Ishikawa (cell line): ENCODE results near the gene UNC80.

Experiments used
- CEBPB ChIP-seq: IDR thresholded peaks from 2 replicates; pipeline ENCODE4 v1.6.1; 2012
- CREB1 ChIP-seq: IDR thresholded peaks from 2 replicates; pipeline ENCODE4 v1.6.1; 2012; ENCODE audit warnings: low read depth
- EGR1 ChIP-seq: IDR thresholded peaks from 2 replicates; pipeline ENCODE4 v1.6.1; 2012
- EP300 ChIP-seq: IDR thresholded peaks from 2 replicates; pipeline ENCODE4 v1.6.1; 2012; ENCODE audit warnings: borderline replicate concordance
- FOXM1 ChIP-seq: IDR thresholded peaks from 2 replicates; pipeline ENCODE4 v1.6.1; 2012; ENCODE audit warnings: low read depth, borderline replicate concordance
- NFIC ChIP-seq: IDR thresholded peaks from 2 replicates; pipeline ENCODE4 v1.6.1; 2012
- RAD21 ChIP-seq: IDR thresholded peaks from 2 replicates; pipeline ENCODE4 v1.6.1; 2012; ENCODE audit warnings: low read depth
- TAF1 ChIP-seq: IDR thresholded peaks from 2 replicates; pipeline ENCODE4 v1.6.1; 2012; ENCODE audit warnings: low read depth, mild to moderate bottlenecking
- TCF12 ChIP-seq: IDR thresholded peaks from 2 replicates; pipeline ENCODE4 v1.6.1; 2012; ENCODE audit warnings: low read depth
- TEAD4 ChIP-seq: IDR thresholded peaks from 2 replicates; pipeline ENCODE4 v1.6.1; 2012
- YY1 ChIP-seq: IDR thresholded peaks from 2 replicates; pipeline ENCODE4 v1.6.1; 2012; ENCODE audit warnings: low read depth
- ZBTB7A ChIP-seq: IDR thresholded peaks from 2 replicates; pipeline ENCODE4 v1.6.1; 2012; ENCODE audit warnings: low read depth
- TF ChIP-seq, protein P1 (sequence below): IDR thresholded peaks from 2 replicates; pipeline ENCODE4 v1.6.1; 2012
- TF ChIP-seq, protein P2 (sequence below): IDR thresholded peaks from 2 replicates; pipeline ENCODE4 v1.6.1; 2012; ENCODE audit warnings: low read depth, mild to moderate bottlenecking

DNA sequence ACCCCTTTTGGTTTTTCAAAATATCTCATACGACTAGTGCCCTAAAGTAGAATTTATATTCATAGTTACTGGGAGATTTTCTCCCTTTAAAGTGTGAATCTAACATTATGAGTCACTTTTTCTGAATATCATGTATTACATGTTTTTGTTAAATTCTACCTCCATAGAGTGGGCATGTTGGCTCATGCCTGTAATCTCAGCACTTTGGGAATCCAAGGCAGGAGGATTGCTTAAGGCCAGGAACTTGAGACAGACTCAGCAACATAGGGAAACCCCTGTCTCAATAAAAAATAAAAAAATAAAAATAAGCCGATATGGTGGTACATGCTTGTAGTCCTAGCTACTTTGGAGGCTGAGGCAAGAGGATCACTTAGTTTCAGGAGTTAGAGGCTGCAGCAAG lies 45.3 kb upstream of the UNC80 start:
- no peak for TF ChIP-seq NFIC
- no peak for TF ChIP-seq CEBPB
- TF ChIP-seq RAD21 = no peak
- TF ChIP-seq, protein P1, sequence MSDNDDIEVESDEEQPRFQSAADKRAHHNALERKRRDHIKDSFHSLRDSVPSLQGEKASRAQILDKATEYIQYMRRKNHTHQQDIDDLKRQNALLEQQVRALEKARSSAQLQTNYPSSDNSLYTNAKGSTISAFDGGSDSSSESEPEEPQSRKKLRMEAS = no peak
- TF ChIP-seq FOXM1 = no peak
- no peak for TF ChIP-seq TAF1
- no peak for TF ChIP-seq ZBTB7A
- no peak for TF ChIP-seq TCF12
- no peak for TF ChIP-seq EP300
- no peak for TF ChIP-seq CREB1
- TF ChIP-seq YY1 = no peak
- TF ChIP-seq, protein P2, sequence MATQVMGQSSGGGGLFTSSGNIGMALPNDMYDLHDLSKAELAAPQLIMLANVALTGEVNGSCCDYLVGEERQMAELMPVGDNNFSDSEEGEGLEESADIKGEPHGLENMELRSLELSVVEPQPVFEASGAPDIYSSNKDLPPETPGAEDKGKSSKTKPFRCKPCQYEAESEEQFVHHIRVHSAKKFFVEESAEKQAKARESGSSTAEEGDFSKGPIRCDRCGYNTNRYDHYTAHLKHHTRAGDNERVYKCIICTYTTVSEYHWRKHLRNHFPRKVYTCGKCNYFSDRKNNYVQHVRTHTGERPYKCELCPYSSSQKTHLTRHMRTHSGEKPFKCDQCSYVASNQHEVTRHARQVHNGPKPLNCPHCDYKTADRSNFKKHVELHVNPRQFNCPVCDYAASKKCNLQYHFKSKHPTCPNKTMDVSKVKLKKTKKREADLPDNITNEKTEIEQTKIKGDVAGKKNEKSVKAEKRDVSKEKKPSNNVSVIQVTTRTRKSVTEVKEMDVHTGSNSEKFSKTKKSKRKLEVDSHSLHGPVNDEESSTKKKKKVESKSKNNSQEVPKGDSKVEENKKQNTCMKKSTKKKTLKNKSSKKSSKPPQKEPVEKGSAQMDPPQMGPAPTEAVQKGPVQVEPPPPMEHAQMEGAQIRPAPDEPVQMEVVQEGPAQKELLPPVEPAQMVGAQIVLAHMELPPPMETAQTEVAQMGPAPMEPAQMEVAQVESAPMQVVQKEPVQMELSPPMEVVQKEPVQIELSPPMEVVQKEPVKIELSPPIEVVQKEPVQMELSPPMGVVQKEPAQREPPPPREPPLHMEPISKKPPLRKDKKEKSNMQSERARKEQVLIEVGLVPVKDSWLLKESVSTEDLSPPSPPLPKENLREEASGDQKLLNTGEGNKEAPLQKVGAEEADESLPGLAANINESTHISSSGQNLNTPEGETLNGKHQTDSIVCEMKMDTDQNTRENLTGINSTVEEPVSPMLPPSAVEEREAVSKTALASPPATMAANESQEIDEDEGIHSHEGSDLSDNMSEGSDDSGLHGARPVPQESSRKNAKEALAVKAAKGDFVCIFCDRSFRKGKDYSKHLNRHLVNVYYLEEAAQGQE = no peak
- TF ChIP-seq EGR1 = no peak
- no peak for TF ChIP-seq TEAD4
